Amniotic epithelial cell (primary cell): ENCODE measurements around the gene GLI3.
A peak's percentile ranks its signal among the peaks of the same experiment; 100 is the strongest.
"Not testable (repeated sequence)": the region's sequence is repeated elsewhere in the genome, so short reads cannot be mapped to it uniquely, and the experiment has no call there.

Experiments used
- DNase-seq: peaks from one replicate; pipeline ENCODE4 v3.0.0-alpha.2; 2010; ENCODE audit warnings: low read depth

The GLI3 gene

GRCh38 chr7:42212541-42213090 lies 24.4 kb downstream of the GLI3 start:
- no peak for DNase-seq

- no peak for DNase-seq
These were observed 25.1 kb downstream of the GLI3 start for GRCh38 chr7:42211938-42212337.

- DNase-seq = no peak
These were observed 26.2 kb downstream of the GLI3 start for GRCh38 chr7:42210779-42211178.

GRCh38 chr7:42210333-42210732 lies 26.7 kb downstream of the GLI3 start:
- DNase-seq = no peak

- not testable (repeated sequence) for DNase-seq
These were observed 27.9 kb downstream of the GLI3 start for GRCh38 chr7:42209085-42209484.

- DNase-seq = no peak
These were observed 28.4 kb downstream of the GLI3 start for GRCh38 chr7:42208572-42208971.

- DNase-seq = no peak
These were observed 29.6 kb downstream of the GLI3 start for GRCh38 chr7:42207420-42207819.

GRCh38 chr7:42203336-42203735 lies 33.7 kb downstream of the GLI3 start:
- DNase-seq = no peak

GRCh38 chr7:42202601-42203000 lies 34.4 kb downstream of the GLI3 start:
- DNase-seq = no peak

- DNase-seq = peak; percentile 84
These were observed 37.9 kb downstream of the GLI3 start for GRCh38 chr7:42198974-42199668.

GRCh38 chr7:42198296-42198695 lies 38.7 kb downstream of the GLI3 start:
- DNase-seq = peak; percentile 96

- DNase-seq = peak; percentile 96
These were observed 39.6 kb downstream of the GLI3 start for GRCh38 chr7:42197451-42197850.

GRCh38 chr7:42194238-42194637 lies 42.8 kb downstream of the GLI3 start:
- no peak for DNase-seq

- DNase-seq = peak; percentile 67
These were observed 43.4 kb downstream of the GLI3 start for GRCh38 chr7:42193471-42194129.

- peak; percentile 29 for DNase-seq
These were observed 44.1 kb downstream of the GLI3 start for GRCh38 chr7:42192851-42193461.

- no peak for DNase-seq
These were observed 44.9 kb downstream of the GLI3 start for GRCh38 chr7:42192066-42192465.

GRCh38 chr7:42189535-42189934 lies 47.5 kb downstream of the GLI3 start:
- DNase-seq = peak; percentile 38

- no peak for DNase-seq
These were observed 50.9 kb downstream of the GLI3 start for GRCh38 chr7:42186151-42186550.

- DNase-seq = no peak
These were observed 51.3 kb downstream of the GLI3 start for GRCh38 chr7:42185726-42186125.

GRCh38 chr7:42183547-42183946 lies 53.5 kb downstream of the GLI3 start:
- peak; percentile 45 for DNase-seq

- peak; percentile 48 for DNase-seq
These were observed 55.4 kb downstream of the GLI3 start for GRCh38 chr7:42181566-42181965.

GRCh38 chr7:42180806-42181205 lies 56.2 kb downstream of the GLI3 start:
- DNase-seq = peak; percentile 57

- no peak for DNase-seq
These were observed 60.3 kb downstream of the GLI3 start for GRCh38 chr7:42176724-42177101.
